GM19238 (cell line): ENCODE results near the gene RREB1.
"Not testable (repeated sequence)": the region's sequence is repeated elsewhere in the genome, so short reads cannot be mapped to it uniquely, and the experiment has no call there.

Experiments used
- DNase-seq: peaks from one replicate; pipeline ENCODE4 v3.0.0; 2011; ENCODE audit warnings: low spot score; ENCODE audit not compliant: insufficient read length

The RREB1 gene

DNA sequence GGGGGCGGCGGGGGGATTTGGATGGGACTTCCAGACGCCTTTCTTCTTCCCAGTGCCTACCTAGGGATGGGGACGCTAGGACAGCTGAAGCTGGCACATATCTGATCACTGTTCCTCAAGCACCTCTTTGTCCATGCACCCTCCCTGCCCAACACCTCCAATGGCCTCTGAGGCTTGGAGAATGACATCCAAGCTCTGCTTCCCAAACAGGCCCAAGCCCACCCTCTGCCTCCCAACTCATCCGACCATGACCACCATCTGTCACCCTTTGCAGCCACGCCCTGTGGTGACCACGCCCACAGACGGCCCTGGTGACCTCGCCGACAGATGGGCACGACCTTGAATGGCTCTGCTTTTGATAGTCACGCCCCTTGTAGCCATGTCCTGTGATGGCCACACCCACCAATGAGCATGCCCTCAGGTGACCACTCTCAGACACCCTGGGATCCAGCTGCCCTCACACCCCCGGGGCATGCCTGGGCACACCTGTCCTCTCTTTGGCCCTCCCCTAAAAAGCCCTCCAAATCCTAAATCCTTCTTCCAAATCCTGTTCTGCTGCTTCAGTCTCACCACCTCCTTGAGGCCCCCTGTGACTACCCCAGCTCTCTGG, 154.2 kb downstream of the RREB1 start:
- no peak for DNase-seq

DNA sequence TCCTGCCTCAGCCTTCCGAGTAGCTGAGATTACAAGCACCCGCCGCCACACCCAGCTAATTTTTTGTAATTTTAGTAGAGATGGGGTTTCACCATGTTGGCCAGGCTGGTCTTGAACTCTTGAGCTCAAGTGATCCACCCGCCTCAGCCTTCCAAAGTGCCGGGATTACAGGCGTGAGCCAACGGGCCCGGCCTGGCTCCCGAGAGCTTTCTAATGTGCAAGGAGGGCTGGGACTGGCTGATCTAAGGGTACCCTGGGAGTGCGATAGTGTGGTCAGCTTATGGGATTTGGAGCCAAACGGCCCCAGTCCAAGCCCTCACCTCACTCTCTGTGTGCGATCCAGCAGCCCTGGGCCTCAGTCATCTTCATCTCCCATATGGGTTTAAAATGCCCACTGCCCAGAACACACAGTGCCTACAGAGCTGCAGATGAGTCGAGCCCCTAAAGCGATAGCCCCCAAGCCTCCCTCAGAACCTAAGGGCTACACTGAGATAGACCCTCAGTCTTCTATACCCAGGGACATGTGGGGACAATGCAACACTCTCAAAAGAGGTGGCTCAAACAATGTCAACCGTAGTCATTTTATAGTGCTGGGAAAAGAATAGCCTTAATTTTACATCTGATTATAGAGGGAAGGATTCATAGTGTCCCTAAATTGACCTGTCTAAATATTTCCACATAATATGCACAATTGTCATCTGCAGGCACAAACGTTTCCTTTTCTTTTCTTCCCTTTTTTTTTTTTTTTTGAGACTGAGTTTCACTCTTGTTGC, 155.2 kb downstream of the RREB1 start:
- DNase-seq: no peak

DNA sequence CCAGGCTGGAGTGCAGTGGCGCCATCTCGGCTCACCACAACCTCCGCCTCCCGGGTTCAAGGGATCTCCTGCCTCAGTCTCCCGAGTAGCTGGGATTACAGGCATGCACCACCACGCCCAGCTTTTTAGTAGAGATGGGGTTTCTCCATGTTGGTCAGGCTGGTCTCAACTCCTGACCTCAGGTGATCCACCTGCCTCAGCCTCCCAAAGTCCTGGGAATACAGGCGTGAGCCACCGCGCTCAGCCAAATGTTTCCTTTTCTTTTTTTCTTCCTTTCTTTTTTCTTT, 155.7 kb downstream of the RREB1 start:
- not testable (repeated sequence) for DNase-seq

DNA sequence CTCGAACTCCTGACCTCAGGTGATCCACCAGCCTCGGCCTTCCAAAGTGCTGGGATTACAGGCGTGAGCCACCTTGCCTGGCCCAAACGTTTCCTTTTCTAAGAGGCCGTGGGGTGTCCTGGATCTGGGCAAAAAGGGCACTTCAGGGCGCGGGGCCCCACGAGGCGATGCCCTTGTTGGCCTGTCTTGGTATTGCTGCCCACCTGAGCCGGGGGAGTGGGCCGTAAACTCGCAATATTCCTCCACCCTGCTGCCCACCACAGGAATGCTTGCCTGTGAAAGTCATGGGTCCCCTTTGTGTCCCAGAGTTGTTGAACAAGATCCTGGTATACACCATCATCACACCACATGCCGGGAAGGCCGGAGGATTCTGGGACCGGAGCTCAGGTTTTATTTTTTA, 156.3 kb downstream of the RREB1 start:
- DNase-seq: no peak

DNA sequence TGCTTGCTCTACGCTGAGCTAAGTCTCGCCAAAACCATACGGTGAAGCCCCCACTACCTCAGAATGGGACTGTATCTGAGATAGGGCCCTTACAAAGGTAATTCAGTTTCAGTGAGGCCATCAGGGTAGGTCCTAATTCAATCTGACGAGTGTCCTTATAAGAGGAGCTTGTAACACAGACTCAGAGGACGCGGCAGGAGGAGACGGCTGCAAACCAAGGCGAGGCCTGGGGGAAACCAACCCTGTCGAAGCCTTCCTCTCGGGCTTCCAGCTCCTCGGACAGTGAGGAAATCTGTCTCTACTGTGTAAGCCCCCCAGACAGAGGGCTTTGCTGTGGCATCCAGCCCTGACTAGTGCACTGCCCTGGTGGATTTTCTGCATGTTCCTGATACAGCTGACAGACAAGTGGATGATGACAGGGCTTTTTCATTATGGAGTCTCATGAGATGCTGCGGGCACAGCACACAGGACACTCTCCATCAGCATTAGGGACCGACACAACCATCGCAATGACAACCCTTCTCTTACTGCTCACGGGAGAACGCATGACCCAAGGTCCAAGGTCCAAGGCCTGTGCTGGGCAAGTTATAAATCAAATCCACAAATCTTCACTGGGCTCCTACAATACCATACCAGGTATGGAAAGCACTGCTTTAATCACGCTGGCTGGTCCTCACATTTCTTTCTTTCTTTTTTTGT, 157.1 kb downstream of the RREB1 start:
- DNase-seq: no peak

DNA sequence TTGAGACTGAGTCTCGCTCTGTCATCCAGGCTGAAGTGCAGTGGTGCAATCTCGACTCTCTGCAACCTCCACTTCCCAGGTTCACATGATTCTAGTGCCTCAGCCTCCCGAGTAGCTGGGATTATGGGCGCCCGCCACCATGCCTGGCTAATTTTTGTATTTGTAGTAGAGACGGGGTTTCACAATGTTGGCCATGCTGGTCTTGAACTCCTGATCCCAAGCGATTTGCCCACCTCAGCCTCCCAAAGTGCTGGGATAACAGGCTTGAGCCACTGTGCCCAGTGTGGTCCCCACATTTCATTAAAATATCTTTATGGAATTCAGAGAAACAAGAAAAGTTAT, 157.6 kb downstream of the RREB1 start:
- DNase-seq: not testable (repeated sequence)

DNA sequence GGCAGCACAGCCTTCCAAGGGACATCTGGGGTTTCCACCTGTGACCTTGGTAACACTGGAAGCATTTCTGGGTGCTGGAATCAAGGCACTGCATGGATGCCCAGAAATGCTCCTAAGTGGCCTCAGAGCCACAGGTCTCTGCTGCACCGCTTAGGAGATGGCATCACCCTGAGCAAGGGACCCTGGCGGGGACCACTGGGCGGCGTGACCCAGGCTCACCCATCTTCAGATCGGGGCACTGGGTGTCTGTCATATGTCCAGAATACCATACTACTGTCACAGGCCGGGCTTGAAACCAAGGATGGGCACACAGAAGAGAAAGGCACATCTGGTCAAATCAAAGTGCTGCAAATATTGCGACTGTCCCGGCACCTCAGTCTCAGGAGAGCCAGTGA, 159.3 kb downstream of the RREB1 start:
- DNase-seq: no peak

DNA sequence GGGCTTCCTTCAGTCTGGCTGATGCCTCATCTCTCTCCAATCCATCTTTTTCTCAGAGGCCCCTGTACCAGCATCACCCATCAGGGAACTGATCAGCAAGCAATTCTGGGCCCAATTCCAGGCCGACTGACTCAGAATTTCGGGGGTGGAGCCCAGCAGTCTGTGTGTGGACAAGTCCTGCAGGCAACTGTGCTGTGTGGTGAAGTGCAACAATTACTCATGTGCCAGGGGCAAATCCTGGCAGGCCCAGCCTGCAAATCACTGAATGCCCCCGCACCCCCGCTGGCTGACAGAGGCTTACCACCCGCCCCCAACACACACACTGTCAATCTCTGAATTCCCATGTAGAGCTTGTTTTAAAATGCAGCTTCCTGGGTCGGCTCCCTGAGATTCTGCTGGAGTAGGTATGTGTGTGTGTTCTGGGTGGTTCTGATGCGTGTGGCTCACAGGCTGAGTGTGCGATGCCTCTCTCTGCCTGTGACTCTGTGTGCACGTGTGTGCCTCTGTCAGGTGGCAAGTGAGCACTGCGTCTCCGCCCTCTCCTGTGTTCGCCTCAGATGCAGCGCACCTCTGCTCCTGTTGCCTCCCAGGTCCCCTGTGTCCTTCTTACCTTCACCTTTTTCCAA, 159.8 kb downstream of the RREB1 start:
- DNase-seq: no peak

DNA sequence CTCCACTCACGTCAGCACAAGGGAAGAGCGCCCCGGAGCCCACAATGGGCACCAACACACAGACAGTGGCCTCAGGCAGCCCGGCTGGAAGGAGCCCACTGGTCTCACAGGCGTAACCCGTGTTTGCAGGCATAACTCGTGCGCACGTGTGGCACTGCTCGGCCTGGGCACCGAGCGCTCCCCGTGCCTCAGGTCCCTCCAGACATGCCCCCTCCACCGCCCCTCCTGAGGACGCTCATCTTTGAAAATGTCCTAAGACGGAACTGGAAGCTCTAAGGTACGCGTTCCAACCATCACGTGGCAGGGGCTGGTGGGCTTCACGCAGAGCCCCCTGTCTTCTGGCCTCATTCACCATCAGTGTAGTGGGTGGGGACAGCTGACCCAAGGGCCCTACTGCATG, 160.6 kb downstream of the RREB1 start:
- DNase-seq: no peak

DNA sequence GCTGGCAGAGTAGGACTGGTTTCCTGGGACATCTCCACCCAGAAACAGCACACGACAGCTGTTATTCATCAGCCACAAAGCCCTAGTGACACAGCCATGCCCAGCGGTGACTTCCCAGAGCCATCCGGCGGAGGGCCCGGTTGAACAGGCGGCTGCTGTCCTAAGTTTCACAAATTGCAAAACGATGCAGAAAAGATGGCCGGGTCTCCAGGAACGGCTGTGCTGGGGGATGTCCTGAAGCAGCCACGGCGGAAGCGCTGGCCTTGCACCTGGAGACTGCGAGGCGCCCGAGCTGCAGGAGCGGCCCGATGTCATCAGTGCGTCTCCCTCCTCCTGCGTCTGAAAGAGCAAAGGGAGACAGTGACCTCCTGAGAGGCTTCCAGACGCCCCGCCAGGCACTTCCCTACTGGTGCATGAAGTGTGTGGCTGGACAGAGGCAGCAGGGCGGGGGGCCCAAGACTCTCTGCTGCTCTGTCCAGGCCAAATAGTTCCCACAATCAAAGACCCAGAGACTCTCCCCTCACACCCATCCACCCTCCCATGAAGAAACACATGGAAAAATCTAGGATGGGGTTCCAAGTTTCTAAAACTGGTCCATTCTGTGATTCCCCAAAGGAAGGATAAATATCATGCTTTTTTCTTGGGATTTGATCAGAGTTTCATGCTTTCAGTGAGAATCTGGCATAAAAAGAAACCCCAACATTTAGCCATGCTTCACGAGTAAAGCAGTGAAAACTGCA, 161.2 kb downstream of the RREB1 start:
- no peak for DNase-seq

DNA sequence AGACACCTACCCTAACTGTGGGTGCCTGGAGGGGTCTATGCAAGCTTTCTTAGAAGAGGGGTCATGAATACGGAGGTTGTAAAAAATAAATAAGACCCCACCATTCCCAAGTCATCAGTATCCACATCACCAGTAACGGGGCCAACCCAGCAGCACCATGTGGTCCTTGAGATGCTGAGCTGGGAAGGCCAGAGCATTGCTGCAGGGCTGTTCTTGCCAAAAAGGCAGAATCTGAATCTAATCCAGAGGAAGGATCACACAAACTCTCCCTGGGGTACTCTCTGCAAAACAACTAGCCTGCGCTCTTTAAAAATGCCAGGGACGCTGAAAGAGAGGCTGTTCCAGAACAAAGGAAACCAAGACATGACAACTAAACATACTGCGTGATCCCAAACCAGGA, 162.1 kb downstream of the RREB1 start:
- DNase-seq: no peak

DNA sequence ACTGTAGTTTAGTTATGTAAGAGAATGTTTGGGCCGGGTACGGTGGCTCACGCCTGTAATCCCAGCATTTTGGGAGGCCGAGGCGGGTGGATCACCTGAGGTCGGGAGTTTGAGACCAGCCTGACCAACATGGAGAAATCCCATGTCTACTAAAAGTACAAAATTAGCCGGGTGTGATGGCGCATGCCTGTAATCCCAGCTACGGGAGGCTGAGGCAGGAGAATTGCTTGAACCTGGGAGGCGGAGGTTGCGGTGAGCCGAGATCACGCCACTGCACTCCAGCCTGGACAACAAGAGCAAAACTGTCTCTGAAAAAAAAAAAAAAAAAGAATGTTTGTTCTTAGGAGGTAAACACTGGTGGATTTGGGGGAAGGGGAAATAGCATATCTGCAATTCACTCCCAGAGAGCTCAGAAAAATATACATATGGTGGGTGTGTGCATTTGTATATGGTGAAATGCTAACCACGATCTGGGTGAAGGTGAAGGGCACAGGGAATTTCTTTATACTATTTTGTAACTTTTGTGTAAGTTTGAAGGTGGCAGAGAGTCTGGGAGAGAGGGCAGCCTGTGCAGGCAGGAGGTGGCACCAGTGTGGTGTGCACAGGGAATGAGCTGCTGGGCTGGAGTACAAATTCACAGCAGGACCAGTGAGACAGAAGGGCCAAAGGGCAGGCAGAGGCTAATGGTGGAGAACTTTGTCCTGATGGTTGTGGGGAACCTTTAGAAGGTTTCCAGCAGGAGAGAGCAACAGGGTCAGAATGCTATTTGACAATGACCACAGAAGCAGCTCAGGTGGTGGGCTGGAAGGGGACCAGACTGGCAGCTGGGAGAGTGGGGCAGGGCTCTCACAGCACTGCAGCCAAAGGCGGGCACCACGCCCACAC, 162.8 kb downstream of the RREB1 start:
- DNase-seq: no peak

DNA sequence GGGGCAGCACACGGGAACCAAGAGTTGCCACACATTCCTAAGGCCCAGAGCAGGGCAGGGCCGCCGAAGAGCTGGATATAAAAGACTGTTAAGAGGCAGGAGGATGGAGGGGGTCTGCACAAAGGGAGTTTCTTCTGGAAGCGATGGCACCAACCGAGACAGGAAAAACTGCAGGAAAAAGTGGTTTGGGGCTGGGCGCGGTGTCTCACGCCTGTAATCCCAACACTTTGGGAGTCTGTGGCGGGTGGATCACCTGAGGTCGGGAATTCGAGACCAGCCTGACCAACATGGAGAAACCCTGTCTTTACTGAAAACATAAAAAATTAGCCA, 163.4 kb downstream of the RREB1 start:
- no peak for DNase-seq

DNA sequence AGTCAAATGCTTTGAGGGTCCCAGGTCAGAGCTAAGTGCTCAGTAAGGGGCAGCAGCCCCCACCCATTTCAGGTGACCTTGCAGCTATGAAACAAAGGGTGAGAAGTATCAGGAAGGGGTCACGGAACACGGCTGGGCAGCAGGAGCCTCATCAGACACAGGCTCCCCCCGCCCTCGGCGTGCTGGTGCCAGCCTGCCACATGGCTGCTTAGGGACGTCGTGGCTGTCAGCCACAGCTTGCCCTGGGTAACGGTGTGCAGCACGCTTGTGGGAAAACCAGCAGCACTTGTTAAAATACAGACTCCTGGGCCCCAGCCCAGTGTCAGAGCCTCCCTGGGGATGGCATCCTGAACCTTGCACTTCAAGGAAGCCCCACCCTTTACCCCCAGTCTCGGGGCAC, 165.9 kb downstream of the RREB1 start:
- DNase-seq: no peak

DNA sequence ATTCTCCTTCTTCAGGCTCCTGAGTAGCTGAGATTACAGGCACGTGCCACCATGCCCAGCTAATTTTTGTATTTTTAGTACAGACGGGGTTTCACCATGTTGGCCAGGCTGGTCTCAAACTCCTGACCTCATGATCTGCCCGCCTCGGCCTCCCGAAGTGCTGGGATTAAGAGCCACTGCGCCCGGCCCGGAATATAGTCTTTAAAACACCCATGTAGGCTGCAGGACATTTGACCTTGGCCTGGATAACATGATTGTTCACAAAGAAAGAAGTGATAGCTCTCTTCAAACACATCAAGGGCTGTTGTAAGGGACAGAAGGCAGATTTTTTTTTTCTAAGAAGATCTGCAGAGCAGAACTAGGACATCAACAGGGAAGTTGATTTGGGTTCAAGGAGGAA, 166.8 kb downstream of the RREB1 start:
- DNase-seq: not testable (repeated sequence)

DNA sequence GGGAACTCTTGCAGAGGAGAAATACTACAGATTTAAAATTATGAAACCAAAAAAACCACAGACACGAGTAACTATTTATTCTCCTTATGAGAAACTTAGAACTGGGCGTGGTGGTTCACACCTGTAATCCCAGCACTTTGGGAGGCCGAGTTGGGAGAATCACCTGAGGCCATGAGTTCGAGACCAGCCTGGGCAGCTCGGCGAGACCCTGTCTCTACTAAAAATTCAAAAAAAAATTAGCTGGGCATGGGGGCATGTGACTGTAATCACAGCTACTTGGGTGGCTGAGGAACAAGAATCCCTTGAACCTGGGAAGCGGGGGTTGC, 168.4 kb downstream of the RREB1 start:
- DNase-seq: no peak

DNA sequence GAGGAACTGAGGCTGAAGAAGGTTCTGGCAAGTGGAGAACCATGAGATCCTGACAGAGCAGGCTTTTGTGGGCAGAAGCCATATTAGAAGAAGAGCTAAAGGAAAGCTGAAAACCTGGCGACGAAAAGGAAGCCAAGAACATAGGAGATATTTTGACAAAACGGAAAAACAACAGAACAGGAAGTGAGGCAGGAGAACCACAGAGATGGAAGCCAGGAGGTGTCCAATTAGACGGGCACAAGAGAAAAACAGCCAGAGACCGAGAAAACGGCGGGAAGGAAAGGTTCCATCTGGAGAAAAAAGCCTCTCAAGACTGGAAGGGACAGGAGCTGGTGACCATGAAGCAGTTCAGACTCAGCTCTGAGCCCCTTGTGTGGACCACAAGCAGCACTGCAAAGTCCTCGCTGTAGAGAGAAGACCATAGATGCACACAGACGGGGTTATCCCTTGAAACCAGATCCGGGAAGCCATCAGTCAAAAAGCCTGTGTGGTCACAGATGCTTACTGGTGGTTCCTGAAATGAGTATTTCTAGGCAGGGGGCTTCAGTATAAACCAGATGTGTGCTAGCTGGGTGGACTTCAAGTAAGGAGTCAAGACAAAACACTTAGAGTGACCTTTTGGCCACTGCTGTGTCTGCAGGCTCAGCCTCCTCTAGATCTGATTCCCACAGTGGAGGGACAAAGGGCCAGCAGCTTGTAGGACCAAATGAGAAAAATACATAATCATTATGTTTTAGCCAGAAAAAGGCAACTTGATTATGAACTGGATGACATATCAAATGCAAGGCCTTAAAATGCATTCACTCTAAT, 174.5 kb downstream of the RREB1 start:
- DNase-seq: no peak

DNA sequence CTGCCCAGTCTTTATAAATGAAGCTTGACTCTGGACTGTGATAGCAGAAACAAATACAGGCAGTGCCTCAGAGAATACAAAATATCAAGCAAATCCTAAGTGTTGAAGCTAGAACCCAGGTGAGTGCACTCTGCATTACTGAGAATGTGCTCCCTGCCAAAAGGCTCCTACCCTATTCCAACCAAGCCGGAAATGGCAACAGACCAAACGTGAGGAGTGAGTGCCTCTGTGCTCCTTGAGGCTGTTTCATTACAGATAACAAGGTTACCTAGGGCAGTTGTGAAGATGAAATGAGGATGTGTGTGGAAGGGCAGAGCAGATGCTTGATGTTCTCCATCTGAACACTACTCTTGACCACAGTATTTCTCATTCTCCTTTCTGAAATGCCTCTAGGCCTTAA, 175.9 kb downstream of the RREB1 start:
- DNase-seq: no peak

DNA sequence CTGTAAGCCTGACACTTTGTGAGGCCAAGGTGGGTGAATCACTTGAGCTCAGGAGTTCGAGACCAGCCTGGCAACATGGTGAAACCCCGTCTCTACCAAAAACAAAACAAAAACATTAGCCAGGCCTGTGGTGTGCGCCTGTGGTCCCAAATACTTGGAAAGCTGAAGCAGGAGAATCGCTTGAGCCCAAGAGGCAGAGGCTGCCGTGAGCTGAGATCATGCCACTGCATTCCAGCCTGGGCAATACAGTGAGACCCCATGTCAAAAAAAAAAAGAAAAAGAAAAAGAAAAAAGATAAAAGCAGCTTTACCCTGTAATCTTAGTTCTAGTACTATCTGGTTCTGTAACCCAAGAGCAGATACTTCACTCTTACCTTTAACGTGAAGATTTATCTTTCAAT, 177.7 kb downstream of the RREB1 start:
- DNase-seq: no peak

DNA sequence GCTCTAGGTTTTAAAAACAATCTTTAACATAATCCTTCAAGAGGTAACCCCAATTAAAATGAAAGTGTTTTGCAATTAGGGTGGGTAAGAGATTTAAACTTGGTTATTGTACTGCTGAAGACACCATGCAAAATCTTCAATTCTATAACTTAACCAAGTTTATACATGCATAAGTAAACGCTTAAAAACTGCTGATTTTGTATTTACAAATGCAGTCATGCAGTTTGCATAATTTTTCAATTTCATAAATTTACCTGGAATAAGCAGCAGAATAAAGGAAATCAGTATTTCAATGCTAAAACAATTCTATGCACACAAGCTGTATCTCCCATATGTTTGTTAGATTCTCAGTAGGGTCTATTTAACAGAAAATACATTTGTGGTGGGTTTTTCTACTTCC, 182.3 kb downstream of the RREB1 start:
- DNase-seq: no peak
